Measurements from ENCODE around the gene BHMT.

DNA sequence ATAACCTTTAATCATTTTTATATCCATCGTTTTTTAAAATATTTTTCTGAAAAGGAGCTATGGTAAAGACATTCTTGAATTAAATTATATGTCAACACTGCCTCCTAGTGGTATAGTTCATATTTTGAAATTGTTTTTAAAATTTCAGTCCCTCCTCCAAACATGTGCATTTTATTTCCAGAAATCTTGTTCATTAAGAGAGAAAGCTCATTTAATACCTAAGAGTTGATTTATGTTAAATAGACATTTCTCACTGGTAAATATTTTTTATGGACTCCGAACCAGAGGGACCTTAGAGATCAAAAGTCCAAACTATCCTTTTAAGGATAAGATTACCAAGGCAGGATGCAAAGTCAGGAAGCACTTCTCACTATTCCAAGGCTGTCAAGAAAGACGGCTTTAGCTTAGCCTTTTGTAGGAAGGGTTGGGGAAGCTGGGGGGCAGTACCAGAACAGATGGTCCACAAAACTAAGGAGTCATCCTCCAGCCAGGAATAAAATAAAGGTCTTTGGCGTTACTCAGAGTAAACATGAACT, 21.6 kb downstream of the BHMT start:
- TF ChIP-seq, protein P1, sequence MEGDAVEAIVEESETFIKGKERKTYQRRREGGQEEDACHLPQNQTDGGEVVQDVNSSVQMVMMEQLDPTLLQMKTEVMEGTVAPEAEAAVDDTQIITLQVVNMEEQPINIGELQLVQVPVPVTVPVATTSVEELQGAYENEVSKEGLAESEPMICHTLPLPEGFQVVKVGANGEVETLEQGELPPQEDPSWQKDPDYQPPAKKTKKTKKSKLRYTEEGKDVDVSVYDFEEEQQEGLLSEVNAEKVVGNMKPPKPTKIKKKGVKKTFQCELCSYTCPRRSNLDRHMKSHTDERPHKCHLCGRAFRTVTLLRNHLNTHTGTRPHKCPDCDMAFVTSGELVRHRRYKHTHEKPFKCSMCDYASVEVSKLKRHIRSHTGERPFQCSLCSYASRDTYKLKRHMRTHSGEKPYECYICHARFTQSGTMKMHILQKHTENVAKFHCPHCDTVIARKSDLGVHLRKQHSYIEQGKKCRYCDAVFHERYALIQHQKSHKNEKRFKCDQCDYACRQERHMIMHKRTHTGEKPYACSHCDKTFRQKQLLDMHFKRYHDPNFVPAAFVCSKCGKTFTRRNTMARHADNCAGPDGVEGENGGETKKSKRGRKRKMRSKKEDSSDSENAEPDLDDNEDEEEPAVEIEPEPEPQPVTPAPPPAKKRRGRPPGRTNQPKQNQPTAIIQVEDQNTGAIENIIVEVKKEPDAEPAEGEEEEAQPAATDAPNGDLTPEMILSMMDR (conservative IDR thresholded peaks at IDR 0.05; ENCODE audit: low read depth, low read length) = peak; percentile 59
- TF ChIP-seq USF2 (IDR thresholded peaks at IDR 0.05; ENCODE audit: low read depth, low read length) (no peak), RFX5 (IDR thresholded peaks at IDR 0.05; ENCODE audit: low read depth, low read length) (no peak), BHLHE40 (IDR thresholded peaks at IDR 0.05; ENCODE audit: low read depth, low read length) (no peak), RAD21 (IDR thresholded peaks at IDR 0.05; ENCODE audit: low read length) (peak; percentile 49), POLR2A (IDR thresholded peaks at IDR 0.05; ENCODE audit: low read depth, low read length) (no peak)

Measured in IMR-90 (cell line).